AG09309 (cell line): ENCODE results near the gene CD151.

Source experiments
- DNase-seq: peaks from one replicate; pipeline ENCODE4 v3.0.0-alpha.2; 2010; ENCODE audit warnings: low read depth
- H3K4me3 ChIP-seq: 2 replicates; pipeline ENCODE4 v1.5.1; 2011; ENCODE audit warnings: mild to moderate bottlenecking, low read depth, low read length, moderate library complexity; ENCODE audit not compliant: control insufficient read depth
- TF ChIP-seq, protein P1 (sequence below): IDR thresholded peaks from 2 replicates; pipeline ENCODE4 v1.5.1; 2011; ENCODE audit warnings: mild to moderate bottlenecking, low read depth, low read length, inconsistent platforms; ENCODE audit not compliant: insufficient read depth, control insufficient read depth; ENCODE audit errors: missing control alignments

The CD151 gene

DNA sequence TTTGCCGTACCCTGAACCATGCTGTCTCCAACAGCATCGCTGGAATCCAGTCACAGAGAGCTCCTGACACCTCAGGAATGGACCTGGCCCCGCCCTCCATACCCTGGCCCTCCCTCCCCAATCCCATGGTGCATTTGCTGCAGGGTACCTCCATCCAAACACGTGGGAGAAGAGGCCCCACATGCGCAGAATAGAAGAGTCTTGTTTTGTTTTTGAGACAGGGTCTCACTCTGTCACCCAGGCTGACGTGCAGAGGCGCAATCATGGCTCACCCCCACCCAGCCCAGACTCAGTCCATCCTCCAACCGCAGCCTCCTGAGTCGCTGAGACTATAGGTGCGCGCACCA is 16.3 kb upstream of the CD151 start:
- no peak for DNase-seq
- H3K4me3 ChIP-seq, result no peak overlapping the region
- TF ChIP-seq, protein P1, sequence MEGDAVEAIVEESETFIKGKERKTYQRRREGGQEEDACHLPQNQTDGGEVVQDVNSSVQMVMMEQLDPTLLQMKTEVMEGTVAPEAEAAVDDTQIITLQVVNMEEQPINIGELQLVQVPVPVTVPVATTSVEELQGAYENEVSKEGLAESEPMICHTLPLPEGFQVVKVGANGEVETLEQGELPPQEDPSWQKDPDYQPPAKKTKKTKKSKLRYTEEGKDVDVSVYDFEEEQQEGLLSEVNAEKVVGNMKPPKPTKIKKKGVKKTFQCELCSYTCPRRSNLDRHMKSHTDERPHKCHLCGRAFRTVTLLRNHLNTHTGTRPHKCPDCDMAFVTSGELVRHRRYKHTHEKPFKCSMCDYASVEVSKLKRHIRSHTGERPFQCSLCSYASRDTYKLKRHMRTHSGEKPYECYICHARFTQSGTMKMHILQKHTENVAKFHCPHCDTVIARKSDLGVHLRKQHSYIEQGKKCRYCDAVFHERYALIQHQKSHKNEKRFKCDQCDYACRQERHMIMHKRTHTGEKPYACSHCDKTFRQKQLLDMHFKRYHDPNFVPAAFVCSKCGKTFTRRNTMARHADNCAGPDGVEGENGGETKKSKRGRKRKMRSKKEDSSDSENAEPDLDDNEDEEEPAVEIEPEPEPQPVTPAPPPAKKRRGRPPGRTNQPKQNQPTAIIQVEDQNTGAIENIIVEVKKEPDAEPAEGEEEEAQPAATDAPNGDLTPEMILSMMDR, result no peak

DNA sequence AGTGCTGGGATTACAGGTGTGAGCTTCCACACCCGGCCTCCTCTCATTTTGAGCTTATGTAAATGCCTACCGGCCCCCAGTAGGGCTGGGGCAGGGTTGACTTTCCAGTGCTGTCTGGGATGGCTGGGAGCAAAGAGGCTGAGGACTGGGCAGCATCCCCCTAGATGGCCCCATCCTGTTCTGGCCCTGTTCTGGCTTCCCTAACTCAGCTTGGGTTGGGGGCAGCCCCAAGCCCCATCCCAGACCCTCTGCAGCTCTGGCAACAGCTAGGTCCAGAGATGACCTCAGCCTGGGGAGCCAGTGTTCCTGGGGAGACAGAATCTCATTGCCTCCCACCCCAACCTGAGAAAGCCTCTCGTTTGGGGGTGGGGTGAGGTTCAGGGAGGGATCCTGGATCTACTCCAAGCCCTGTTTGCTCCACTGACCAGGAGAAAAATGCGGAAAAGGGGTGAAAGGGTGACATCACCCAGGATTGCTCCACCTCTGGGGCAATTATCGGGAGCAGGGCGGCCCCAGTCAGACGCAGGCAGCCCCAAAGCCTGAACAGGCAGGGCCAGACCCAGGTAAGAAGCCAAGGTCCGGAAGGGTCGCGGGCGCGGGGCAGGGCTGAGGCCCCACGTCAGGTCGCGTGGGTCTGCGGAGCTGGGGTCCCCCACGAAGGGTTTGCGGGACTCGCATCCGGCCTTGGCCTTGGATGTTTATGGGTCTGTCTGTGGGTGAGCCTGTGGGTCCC is 14.2 kb upstream of the CD151 start, which contains the start of gene PNPLA2:
Gene PNPLA2 (plus strand): TSS at position 519 of the 733 bp plus-strand sequence. CDS start 805 bp downstream, outside the sequence.
- H3K4me3 ChIP-seq, result peak within 1 kb of the TSS; percentile 81
- TF ChIP-seq, protein P1, result no peak
- no peak for DNase-seq

DNA sequence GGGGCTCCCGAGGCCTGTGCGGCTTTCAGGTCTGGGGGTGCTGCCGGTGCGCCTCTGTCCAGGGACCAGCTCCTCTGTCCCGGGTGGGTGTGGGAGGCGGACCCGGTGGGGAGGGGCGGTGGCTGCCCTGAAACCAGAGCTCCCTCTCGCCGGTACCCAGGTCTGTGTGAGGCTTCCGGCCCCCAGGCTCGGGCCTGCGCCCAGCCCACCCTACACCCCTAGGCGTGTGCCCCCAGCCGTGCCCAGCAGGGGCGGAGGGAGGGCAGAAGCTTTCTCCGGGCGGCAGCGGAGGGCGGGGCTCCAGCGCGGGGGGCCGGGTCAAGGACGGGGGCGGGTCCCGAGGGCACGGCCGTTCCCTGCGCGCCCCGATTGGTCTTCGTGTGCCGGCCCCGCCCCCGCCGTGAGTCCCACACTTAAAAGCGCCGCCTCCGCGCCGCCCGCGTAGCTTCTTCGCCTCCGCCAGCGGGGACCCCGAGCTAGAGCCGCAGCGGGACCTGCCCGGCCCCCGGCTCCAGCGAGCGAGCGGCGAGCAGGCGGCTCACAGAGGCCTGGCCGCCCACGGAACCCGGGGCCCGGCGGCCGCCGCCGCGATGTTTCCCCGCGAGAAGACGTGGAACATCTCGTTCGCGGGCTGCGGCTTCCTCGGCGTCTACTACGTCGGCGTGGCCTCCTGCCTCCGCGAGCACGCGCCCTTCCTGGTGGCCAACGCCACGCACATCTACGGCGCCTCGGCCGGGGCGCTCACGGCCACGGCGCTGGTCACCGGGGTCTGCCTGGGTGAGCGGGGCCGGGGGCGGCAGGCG is 13.4 kb upstream of the CD151 start:
- TF ChIP-seq, protein P1, result peak; percentile 6
- peak overlapping the region; percentile 81 for H3K4me3 ChIP-seq
- DNase-seq, result no peak

DNA sequence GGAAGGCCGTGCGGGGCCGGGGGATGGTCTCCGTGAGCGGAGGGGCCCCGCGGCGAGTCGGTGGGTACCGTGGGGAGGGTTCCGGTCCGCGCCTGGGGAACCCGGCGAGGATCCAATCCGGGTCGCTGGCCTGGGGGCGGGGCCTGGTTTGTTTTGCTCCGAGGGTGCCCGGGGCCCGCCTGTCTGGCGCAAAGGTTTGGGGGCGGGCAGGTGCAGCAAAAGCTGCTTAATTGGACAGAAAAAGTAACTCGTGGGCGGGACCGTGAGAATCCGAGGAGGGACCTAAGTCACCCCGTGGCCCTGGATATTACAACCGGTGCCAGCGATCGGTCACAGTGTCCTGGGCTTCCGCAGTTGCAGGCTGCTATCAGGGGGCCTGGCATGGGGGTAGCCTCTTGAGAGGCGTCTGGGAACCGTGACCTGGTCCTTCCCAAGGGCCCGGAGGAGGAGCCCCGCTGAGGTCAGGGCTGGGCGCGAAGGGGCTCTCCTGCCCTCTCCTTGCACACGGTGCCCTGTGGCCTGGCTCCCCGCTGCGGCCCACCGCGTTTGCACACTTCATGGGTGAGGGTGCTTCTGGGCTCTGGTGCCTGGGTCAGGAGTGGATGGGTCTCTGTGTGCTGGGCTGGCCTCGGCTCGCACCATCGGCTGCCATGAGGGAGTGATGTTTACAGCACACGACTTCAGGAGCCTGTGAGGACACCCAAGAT is 12.7 kb upstream of the CD151 start:
- TF ChIP-seq, protein P1, result no peak
- DNase-seq, result no peak
- H3K4me3 ChIP-seq, result peak overlapping the region; percentile 81

DNA sequence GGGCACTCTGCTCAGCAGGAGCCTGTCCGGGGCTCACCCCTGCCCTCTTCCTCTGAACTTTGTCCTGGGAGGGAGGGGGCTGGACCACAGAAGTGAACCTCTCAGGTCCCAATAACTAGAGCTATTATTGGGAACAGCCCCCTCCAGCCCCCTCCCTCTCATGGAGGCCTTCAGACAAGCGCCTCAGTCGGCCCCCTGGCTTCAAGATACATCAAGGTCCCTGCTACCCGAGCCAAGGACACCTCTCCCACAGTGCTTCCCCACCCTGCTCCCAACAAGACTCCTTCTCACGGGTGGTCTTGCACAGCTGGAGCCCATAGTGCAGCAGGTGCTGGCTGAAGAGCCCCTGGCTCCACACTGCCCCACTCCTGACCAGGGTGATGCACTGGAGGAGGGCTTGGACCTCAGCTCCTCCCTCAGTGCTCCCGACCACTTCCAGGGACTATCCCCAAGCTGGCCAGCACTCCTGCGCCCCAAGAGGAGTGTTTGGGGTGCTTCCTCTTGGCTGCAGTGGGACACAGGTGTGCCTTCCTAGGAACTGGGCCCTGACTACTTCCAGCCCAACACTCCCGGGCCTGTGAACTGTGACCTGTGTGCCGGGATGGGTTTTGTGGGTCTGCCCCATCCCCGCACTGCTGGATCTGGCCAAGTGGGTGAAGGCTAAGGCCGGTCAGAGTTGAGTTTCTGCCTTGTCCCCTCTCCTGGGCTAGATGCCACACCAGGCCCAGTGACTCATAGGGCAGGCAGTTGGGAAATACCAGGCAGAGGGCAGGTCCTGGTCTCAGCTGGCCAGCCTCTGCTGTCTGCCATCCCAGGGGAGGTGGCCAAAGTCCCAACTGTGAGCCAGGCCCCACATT is 11.9 kb upstream of the CD151 start:
- DNase-seq, result no peak
- H3K4me3 ChIP-seq, result peak overlapping the region; percentile 81
- TF ChIP-seq, protein P1, result no peak
